Stomach (tissue), 9 donors: Measurements from ENCODE around the gene BOLA3. TPM values are rescaled to one million over a fixed set of nuclear protein-coding genes. Genes with fewer than 3 reads are reported as not detected.

ENCODE experiments used
- DNase-seq, 2 donors: peaks; one replicate each; pipeline versions ENCODE4 v3.0.0 to v3.0.0-alpha.2; 2013 to 2019
- H3K27ac ChIP-seq, 5 donors: fragments of 200-600 bp in 4 of 5; sonication (generic) in 4 of 5; one replicate each; pipeline ENCODE4 v1.5.1; 2013 to 2019; ENCODE audit warnings: mild to moderate bottlenecking in 1 of 5, moderate library complexity in 1 of 5
- H3K27me3 ChIP-seq, 3 donors: fragments of 200-600 bp; sonication (generic); one replicate each; pipeline ENCODE4 v1.5.1; 2017 to 2019; ENCODE audit warnings: mixed run types in 1 of 3
- H3K36me3 ChIP-seq, 4 donors: fragments of 200-600 bp; sonication (generic); 1 replicate in 3 of 4; 2 replicates in 1 of 4; pipeline ENCODE4 v1.5.1; 2016 to 2019
- H3K4me1 ChIP-seq, 4 donors: fragments of 200-600 bp; sonication (generic); one replicate each; pipeline ENCODE4 v1.5.1; 2016 to 2019
- H3K4me3 ChIP-seq, 4 donors: fragments of 200-600 bp; sonication (generic) in 3 of 4; one replicate each; pipeline ENCODE4 v1.5.1; 2016 to 2019; ENCODE audit warnings: mild to moderate bottlenecking in 1 of 4
- H3K9me3 ChIP-seq, 4 donors: fragments of 200-600 bp; sonication (generic); one replicate each; pipeline ENCODE4 v1.5.1; 2016 to 2019
- EP300 ChIP-seq: sonication (generic); formaldehyde crosslinking; IDR thresholded peaks from one replicate; pipeline ENCODE4 v1.6.1; 2017; ENCODE audit warnings: antibody characterized with exemption
- POLR2A ChIP-seq, 4 donors: fragments of 450-650 bp; IDR thresholded peaks; one replicate each; pipeline ENCODE4 v1.6.1; 2016; ENCODE audit warnings: antibody characterized with exemption in 4 of 4, control low read depth in 2 of 4, mild to moderate bottlenecking in 1 of 4, moderate library complexity in 1 of 4
- POLR2AphosphoS5 ChIP-seq, 3 donors: sonication (generic); formaldehyde crosslinking; IDR thresholded peaks; one replicate each; pipeline ENCODE4 v1.6.1; 2016; ENCODE audit warnings: antibody characterized with exemption in 3 of 3
- WGBS, 5 donors: extraction: QIAGEN DNeasy Blood & Tissue Kit in 3 of 5; methylation state at CpG; one replicate each; pipeline versions ENCODE4 v1.1.5 to v1.1.7; 2013 to 2018; 5-methylcytosine and 5-hydroxymethylcytosine counted together
- intact Hi-C: fragments of 100-400 bp; cut with DNase I; formaldehyde crosslinking; loops from one replicate; pipeline ENCODE4 v1.15.1; 2023; ENCODE audit warnings: low total_unique reads
- polyA plus RNA-seq, 3 donors: library from polyadenylated mRNA; stranded (reverse); fragments of 200-250 nt; gene quantifications; one replicate each; pipeline ENCODE4 v1.2.3, GENCODE V29; 2013
- total RNA-seq, 5 donors: library from RNA; depleted of rRNA; stranded (reverse); fragments of >200 nt; gene quantifications; one replicate each; pipeline versions ENCODE4 v1.1.0 to v1.2.3, GENCODE V29; 2014 to 2016
- TF ChIP-seq, protein P1 (sequence below), 7 experiments: fragments of 450-650 bp in 4 of 7; fragments of 200-600 bp in 3 of 7; sonication (generic) in 3 of 7; IDR thresholded peaks; one replicate each; pipeline ENCODE4 v1.5.1; 2016 to 2019; ENCODE audit warnings: antibody characterized with exemption in 7 of 7, control low read depth in 2 of 7, mild to moderate bottlenecking in 1 of 7
- donor health status: healthy with polysubstance abuse.
- donor health status: Bipolar disorder and iron deficiency.
- donor health status: healthy.

The BOLA3 gene
- total and polyA plus RNA-seq, 8 donors: 13.3 to 310 (median 94.1) TPM; not detected in 1

- H3K4me1 ChIP-seq: peaks cover 11 to 28% (median 18%) of the 10 kb centered on the region in 4 donors
- no peaks in the 10 kb centered on the region for H3K9me3 ChIP-seq
- TF ChIP-seq EP300 (no peak), POLR2AphosphoS5 (IDR thresholded peaks at IDR 0.05) (no peak), POLR2A (IDR thresholded peaks at IDR 0.05) (no peak)
- TF ChIP-seq, protein P1, sequence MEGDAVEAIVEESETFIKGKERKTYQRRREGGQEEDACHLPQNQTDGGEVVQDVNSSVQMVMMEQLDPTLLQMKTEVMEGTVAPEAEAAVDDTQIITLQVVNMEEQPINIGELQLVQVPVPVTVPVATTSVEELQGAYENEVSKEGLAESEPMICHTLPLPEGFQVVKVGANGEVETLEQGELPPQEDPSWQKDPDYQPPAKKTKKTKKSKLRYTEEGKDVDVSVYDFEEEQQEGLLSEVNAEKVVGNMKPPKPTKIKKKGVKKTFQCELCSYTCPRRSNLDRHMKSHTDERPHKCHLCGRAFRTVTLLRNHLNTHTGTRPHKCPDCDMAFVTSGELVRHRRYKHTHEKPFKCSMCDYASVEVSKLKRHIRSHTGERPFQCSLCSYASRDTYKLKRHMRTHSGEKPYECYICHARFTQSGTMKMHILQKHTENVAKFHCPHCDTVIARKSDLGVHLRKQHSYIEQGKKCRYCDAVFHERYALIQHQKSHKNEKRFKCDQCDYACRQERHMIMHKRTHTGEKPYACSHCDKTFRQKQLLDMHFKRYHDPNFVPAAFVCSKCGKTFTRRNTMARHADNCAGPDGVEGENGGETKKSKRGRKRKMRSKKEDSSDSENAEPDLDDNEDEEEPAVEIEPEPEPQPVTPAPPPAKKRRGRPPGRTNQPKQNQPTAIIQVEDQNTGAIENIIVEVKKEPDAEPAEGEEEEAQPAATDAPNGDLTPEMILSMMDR (IDR thresholded peaks at IDR 0.05): no peak
- intact Hi-C loops: loop anchor here (10.0 kb wide), 1 partner anchor 324 kb away; the partner anchor contains the start of gene STAMBP
- no peaks in the 10 kb centered on the region for H3K27me3 ChIP-seq
- H3K36me3 ChIP-seq: peaks cover 13 to 42% (median 34%) of the 10 kb centered on the region in 4 donors
- peak overlapping the region; percentile 74 to 88 (median 84) for H3K4me3 ChIP-seq
- peak overlapping the region; percentile 32 to 86 (median 75) for H3K27ac ChIP-seq
- no peak for DNase-seq
- WGBS, 5 donors: 53 to 60% (median 56%) methylated on average over 16 of the region's 16 CpGs
Measured at GRCh38 chr2:74148457-74149246, 940 bp upstream of the BOLA3 start.

DNA sequence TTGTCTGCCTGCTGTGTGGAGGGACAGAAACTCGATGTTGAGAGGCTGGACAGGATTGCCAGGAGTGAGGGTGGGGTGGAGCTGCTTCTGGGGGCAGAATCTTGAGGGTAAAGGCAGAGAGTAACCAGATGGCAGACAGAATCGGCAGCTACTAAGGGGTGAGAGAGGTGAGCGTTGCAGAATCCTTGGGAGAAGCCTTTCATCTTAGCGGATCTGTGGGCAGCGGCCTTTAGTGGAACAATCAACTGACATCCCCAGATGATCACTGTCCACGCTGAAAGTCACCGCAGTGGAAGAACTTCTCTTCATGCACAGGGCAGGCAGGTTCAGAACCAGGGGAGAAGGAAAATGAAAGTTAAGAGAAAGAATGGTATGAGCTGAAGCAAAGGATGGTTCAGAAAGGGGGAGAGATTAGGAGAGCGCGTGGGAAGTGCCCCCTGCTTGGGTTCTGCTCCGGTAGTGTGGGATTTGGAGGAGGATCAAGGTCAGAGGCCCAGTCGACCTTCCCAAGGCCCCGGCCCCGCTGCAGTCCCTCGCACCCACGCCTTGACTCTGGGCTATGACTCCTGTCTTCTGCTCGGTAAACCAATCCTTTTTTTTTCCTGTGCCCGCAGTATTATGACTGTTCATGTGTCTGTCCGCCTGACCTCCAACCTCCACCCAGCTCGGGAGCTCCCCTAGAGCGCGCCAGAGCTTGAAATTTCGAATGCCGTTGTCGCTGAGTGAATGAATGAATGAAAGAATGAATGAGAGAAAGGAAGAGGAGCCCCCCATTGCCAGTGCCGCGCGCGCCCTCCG is 584 bp downstream of the BOLA3 start:
- intact Hi-C loops: loop anchor here (10.0 kb wide), 1 partner anchor 322 kb away; the partner anchor contains the start of gene STAMBP
- H3K27ac ChIP-seq: peak overlapping the region; percentile 20 to 86 (median 75)

DNA sequence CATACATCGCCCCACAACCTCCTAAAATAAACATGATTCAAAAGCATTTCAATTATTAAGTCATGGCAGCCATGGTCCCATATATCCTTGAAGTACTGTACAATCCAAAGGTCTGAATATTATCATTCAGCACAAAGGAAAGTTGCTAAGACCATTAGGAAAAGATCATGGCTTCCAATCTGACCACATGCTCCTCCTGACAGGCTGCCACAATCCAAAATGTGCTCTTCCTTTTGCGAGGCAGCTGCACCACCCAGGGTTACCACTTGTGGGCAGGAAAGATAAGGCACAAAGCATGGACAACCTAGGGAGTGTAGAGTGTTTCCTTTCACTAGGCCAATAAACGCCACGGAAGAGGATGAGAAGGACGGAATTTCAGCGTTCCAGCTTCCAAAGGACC is 5.4 kb downstream of the BOLA3 start:
- Histone ChIP-seq H3K9me3 (no peaks in the 10 kb centered on the region), H3K4me1 (peaks cover 11 to 18% (median 12%) of the 10 kb centered on the region in 4 donors), H3K36me3 (peaks cover 5 to 42% (median 38%) of the 10 kb centered on the region in 4 donors), H3K4me3 (no peak overlapping the region), H3K27me3 (no peaks in the 10 kb centered on the region), H3K27ac (no peak overlapping the region)
- intact Hi-C loops: loop anchor here (10.0 kb wide), 1 partner anchor 318 kb away; the partner anchor contains the start of gene STAMBP
- no peak for DNase-seq
- 73 to 83% (median 81%) methylated on average over 6 of the region's 6 CpGs for WGBS, 5 donors
- no peak for TF ChIP-seq EP300
- TF ChIP-seq, protein P1 (IDR thresholded peaks at IDR 0.05): no peak
- TF ChIP-seq POLR2A (IDR thresholded peaks at IDR 0.05): no peak
- no peak for TF ChIP-seq POLR2AphosphoS5 (IDR thresholded peaks at IDR 0.05)

More for the DNA sequence above, 584 bp downstream of the BOLA3 start:
- H3K9me3 ChIP-seq: no peaks in the 10 kb centered on the region
- H3K36me3 ChIP-seq: peaks cover 5 to 35% (median 33%) of the 10 kb centered on the region in 4 donors
- WGBS, 5 donors: 5 to 9% (median 8%) methylated on average over 18 to 29 of the region's 29 CpGs
- TF ChIP-seq POLR2A (IDR thresholded peaks at IDR 0.05) (no peak), EP300 (no peak), POLR2AphosphoS5 (IDR thresholded peaks at IDR 0.05) (no peak)
- TF ChIP-seq, protein P1 (IDR thresholded peaks at IDR 0.05): no peak
- H3K27me3 ChIP-seq: no peaks in the 10 kb centered on the region
- DNase-seq: peak in 1 of 2 donors; percentile 12
- peaks cover 11 to 28% (median 18%) of the 10 kb centered on the region in 4 donors for H3K4me1 ChIP-seq
- H3K4me3 ChIP-seq: peak overlapping the region; percentile 74 to 88 (median 84)
